Left lung (tissue), 10 donors: Measurements from ENCODE around the gene SETD2. TPM values are rescaled to one million over a fixed set of nuclear protein-coding genes. Genes with fewer than 3 reads are reported as not detected.

Experiments
- ATAC-seq: fragments of 200-7000 bp; cut with Tn5 transposase; one replicate; pipeline ENCODE4 v1.9.1; 2020; ENCODE audit warnings: moderate library complexity
- DNase-seq, 4 donors: peaks; one replicate each; pipeline ENCODE4 v3.0.0-alpha.2; 2013 to 2020
- H3K27ac ChIP-seq, 2 donors: fragments of 200-600 bp; sonication (generic) in 1 of 2; one replicate each; pipeline versions ENCODE4 v1.5.0 to v1.8.0; 2020 to 2021
- H3K27me3 ChIP-seq, 2 donors: fragments of 200-600 bp; sonication (generic) in 1 of 2; one replicate each; pipeline versions ENCODE4 v1.5.0 to v1.8.0; 2020 to 2021
- H3K36me3 ChIP-seq, 2 donors: fragments of 200-600 bp; sonication (generic) in 1 of 2; one replicate each; pipeline versions ENCODE4 v1.5.0 to v1.8.0; 2020 to 2021
- H3K4me1 ChIP-seq, 2 donors: fragments of 200-600 bp; one replicate each; pipeline ENCODE4 v1.8.0; 2021
- H3K4me3 ChIP-seq, 2 donors: fragments of 200-600 bp; sonication (generic) in 1 of 2; one replicate each; pipeline versions ENCODE4 v1.5.0 to v1.8.0; 2020 to 2021; ENCODE audit warnings: mild to moderate bottlenecking in 1 of 2
- H3K9me3 ChIP-seq, 2 donors: fragments of 200-600 bp; sonication (generic) in 1 of 2; one replicate each; pipeline versions ENCODE4 v1.5.0 to v1.8.0; 2020 to 2021
- intact Hi-C, 2 donors: fragments of 100-400 bp; cut with DNase I; formaldehyde crosslinking; loops; one replicate each; pipeline versions ENCODE4 v1.11.2 to v1.14.2; 2022
- polyA plus RNA-seq, 6 donors: library from polyadenylated mRNA; unstranded; fragments of 120-200 nt; gene quantifications; one replicate each; pipeline ENCODE4 v1.2.1, GENCODE V29; 2013; ENCODE audit not compliant: insufficient read length in 6 of 6
- total RNA-seq, 2 donors: library from RNA; stranded (reverse); fragmentation: NEBNext Ultra II Directional; extraction: Animal tissue kit (Norgen Biotek cat#: 25700); gene quantifications; one replicate each; pipeline ENCODE4 v1.2.1, GENCODE V29; 2021
- TF ChIP-seq, protein P1 (sequence below), 2 donors: fragments of 200-600 bp; sonication (generic) in 1 of 2; IDR thresholded peaks; one replicate each; pipeline versions ENCODE4 v1.5.0 to v1.8.0; 2021; ENCODE audit warnings: antibody characterized with exemption in 2 of 2
- donor health status: DM: no; HTN: yes; CAD: no.
- donor health status: DM: no; HTN: no; CAD: no.

The SETD2 gene
- total and polyA plus RNA-seq, 8 donors, result 40.1 to 68.9 (median 60.0) TPM

DNA sequence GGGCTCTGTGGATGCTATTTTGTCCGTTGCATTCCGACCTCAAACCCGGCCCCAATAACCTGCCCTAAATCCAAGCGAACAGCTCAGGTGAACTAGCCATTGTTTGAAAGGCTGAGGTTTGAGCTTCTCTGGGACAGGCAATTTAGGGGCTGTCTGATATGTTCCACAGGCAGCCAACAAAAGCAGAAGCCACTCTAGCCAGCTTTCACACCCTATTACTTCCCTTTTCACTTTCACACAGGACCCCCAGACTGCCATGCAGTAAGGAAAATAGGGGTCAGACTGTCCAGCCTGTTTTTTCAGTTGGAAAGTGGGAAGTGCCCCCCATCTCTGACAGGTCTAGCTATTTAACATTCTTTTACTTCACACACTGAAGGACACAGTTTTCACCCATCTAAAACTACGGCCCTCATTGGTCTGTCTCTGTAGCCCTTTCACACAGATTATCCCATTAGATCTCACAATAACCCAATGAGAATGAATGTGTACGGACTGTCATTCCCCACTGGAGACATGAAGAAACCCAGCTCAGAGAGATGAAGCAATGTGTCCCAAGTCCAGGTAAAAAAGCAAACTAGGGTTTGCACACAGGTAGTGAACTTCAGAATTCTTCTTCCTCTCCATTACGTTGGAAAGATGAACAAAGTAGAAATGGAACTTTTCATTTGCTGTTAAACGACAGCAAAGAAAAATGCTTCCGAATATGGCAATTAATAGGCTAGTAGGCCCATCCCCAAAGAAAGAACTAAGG lies 189.3 kb downstream of the SETD2 start:
- Histone ChIP-seq H3K36me3 (no peaks in the 10 kb centered on the region), H3K27ac (peak overlapping the region in 1 of 2 donors; percentile 88), H3K4me3 (peak overlapping the region in 1 of 2 donors; percentile 87), H3K4me1 (peaks cover 15 to 82% of the 10 kb centered on the region in 2 donors), H3K9me3 (no peaks in the 10 kb centered on the region), H3K27me3 (no peaks in the 10 kb centered on the region)
- no peak for DNase-seq
- TF ChIP-seq, protein P1, sequence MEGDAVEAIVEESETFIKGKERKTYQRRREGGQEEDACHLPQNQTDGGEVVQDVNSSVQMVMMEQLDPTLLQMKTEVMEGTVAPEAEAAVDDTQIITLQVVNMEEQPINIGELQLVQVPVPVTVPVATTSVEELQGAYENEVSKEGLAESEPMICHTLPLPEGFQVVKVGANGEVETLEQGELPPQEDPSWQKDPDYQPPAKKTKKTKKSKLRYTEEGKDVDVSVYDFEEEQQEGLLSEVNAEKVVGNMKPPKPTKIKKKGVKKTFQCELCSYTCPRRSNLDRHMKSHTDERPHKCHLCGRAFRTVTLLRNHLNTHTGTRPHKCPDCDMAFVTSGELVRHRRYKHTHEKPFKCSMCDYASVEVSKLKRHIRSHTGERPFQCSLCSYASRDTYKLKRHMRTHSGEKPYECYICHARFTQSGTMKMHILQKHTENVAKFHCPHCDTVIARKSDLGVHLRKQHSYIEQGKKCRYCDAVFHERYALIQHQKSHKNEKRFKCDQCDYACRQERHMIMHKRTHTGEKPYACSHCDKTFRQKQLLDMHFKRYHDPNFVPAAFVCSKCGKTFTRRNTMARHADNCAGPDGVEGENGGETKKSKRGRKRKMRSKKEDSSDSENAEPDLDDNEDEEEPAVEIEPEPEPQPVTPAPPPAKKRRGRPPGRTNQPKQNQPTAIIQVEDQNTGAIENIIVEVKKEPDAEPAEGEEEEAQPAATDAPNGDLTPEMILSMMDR (IDR thresholded peaks at IDR 0.05), result no peak
- ATAC-seq, result no peak
- intact Hi-C loops, result no loop called here

DNA sequence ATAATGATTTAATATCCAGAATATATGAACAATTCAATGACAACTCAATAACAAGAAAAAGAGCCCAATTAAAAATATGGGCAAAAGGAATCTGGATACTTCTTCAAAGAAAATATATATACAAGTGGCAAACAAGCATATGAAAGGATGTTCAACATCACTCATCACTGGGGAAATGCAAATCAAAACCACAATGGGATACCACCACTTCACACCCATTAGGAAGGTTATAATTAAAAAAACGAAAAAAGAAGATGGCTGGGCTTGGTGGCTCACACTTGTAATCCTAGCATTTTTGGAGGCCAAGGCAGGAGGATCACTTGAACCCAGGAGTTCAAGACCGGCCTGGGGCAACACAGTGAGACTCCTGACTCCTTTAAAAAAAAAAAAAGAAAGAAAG lies 191.5 kb downstream of the SETD2 start:
- H3K4me3 ChIP-seq, result no peak overlapping the region
- DNase-seq, result no peak
- peaks cover 13 to 86% of the 10 kb centered on the region in 2 donors for H3K4me1 ChIP-seq
- intact Hi-C loops, result no loop called here
- TF ChIP-seq, protein P1 (IDR thresholded peaks at IDR 0.05), result no peak
- no peak overlapping the region for H3K27ac ChIP-seq
- H3K36me3 ChIP-seq, result no peaks in the 10 kb centered on the region
- no peaks in the 10 kb centered on the region for H3K27me3 ChIP-seq
- ATAC-seq, result no peak
- no peaks in the 10 kb centered on the region for H3K9me3 ChIP-seq

DNA sequence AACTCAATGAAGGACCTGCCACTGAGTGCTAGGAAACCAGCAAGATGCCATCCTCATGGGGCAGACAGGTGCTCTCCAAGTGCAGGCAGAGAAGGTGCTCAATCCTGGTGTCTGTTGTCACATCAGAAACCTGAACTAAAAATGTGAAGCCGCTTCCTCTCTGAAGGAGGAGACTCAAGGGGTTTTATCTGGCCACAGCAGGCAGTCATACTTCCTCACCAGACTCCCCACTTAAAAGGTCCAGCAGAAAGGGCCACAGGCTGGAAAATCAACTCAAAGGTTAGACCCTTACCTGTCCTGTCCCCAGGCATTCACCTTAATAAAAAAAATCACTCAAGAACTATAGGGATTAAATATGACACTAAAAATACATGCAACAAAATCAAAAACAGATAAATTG lies 192.2 kb downstream of the SETD2 start:
- ATAC-seq (no peak), DNase-seq (no peak)
- intact Hi-C loops, result no loop called here
- Histone ChIP-seq H3K4me1 (peaks cover 12 to 87% of the 10 kb centered on the region in 2 donors), H3K4me3 (no peak overlapping the region), H3K27ac (peak overlapping the region in 1 of 2 donors; percentile 67), H3K27me3 (no peaks in the 10 kb centered on the region), H3K36me3 (no peaks in the 10 kb centered on the region), H3K9me3 (no peaks in the 10 kb centered on the region)
- TF ChIP-seq, protein P1 (IDR thresholded peaks at IDR 0.05), result no peak

DNA sequence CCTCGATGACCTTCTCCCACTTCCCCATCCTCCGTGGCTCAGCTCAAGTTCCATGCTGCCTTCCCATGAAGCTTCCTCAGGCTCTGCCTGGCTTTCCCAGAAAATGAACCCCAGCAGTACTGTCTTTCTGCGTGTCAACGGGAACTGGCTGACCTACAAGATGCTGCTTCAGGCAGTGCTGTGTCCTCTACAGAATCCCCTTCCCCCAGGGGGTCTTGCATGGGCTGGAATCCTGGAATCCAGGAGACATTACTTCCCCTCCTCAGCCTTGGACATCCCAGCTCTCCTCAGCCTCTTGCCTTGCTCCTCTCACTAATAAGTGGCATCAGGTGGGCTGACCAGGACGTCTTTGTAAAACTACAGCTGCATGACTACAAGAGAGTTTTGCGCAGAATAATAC lies 192.8 kb downstream of the SETD2 start:
- H3K4me3 ChIP-seq, result no peak overlapping the region
- ATAC-seq (no peak), DNase-seq (peak in 1 of 4 donors; percentile 15)
- intact Hi-C loops, result no loop called here
- no peaks in the 10 kb centered on the region for H3K36me3 ChIP-seq
- no peaks in the 10 kb centered on the region for H3K9me3 ChIP-seq
- H3K27me3 ChIP-seq, result no peaks in the 10 kb centered on the region
- TF ChIP-seq, protein P1 (IDR thresholded peaks at IDR 0.05), result no peak
- peak overlapping the region; percentile 1 to 67 for H3K27ac ChIP-seq
- H3K4me1 ChIP-seq, result peaks cover 12 to 93% of the 10 kb centered on the region in 2 donors

DNA sequence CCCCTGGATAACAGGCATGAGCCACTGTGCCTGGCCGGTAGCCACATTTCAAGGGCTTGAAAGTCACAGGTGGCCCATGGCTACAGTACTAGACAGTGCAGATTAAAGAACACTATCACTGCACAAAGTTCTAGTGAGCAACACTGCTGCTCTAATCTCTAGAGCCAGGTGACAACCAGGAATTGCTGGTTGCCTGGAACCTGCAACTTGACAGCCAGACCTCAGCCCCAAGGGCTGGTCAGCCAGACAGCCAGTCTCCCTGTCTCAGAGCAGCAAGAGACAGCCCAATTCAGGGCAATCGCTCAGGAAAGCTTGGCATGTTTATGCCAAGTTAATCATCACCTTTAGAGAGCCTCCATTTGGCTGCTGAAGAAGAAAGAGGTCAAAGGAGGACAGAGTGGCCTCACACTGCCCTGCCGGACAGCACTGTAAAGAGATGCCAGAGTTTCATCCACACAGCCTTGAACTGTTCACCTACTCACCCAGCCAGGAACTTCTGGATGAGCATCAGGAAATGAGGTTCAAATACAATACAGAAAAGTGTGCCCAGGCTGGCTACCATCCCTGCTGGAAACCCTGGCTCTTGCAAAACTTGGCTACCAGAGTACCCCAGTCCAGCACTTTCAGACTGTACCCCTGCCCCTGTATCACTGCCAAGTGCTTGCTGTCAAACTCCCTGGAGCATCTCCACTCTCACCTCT lies 193.4 kb downstream of the SETD2 start:
- intact Hi-C loops, result no loop called here
- no peak overlapping the region for H3K4me3 ChIP-seq
- H3K4me1 ChIP-seq, result peaks cover 18 to 94% of the 10 kb centered on the region in 2 donors
- H3K27ac ChIP-seq, result peak overlapping the region; percentile 1 to 67
- ATAC-seq (peak; percentile 68), DNase-seq (no peak)
- H3K27me3 ChIP-seq, result no peaks in the 10 kb centered on the region
- no peaks in the 10 kb centered on the region for H3K9me3 ChIP-seq
- TF ChIP-seq, protein P1 (IDR thresholded peaks at IDR 0.05), result no peak
- H3K36me3 ChIP-seq, result no peaks in the 10 kb centered on the region
